ENCODE data around the gene LAMA3.

The LAMA3 gene, protein sequence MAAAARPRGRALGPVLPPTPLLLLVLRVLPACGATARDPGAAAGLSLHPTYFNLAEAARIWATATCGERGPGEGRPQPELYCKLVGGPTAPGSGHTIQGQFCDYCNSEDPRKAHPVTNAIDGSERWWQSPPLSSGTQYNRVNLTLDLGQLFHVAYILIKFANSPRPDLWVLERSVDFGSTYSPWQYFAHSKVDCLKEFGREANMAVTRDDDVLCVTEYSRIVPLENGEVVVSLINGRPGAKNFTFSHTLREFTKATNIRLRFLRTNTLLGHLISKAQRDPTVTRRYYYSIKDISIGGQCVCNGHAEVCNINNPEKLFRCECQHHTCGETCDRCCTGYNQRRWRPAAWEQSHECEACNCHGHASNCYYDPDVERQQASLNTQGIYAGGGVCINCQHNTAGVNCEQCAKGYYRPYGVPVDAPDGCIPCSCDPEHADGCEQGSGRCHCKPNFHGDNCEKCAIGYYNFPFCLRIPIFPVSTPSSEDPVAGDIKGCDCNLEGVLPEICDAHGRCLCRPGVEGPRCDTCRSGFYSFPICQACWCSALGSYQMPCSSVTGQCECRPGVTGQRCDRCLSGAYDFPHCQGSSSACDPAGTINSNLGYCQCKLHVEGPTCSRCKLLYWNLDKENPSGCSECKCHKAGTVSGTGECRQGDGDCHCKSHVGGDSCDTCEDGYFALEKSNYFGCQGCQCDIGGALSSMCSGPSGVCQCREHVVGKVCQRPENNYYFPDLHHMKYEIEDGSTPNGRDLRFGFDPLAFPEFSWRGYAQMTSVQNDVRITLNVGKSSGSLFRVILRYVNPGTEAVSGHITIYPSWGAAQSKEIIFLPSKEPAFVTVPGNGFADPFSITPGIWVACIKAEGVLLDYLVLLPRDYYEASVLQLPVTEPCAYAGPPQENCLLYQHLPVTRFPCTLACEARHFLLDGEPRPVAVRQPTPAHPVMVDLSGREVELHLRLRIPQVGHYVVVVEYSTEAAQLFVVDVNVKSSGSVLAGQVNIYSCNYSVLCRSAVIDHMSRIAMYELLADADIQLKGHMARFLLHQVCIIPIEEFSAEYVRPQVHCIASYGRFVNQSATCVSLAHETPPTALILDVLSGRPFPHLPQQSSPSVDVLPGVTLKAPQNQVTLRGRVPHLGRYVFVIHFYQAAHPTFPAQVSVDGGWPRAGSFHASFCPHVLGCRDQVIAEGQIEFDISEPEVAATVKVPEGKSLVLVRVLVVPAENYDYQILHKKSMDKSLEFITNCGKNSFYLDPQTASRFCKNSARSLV (N-terminal part only)

GRCh38 chr18:23689031-23689615 lies at the start of gene LAMA3:
Gene LAMA3 (plus strand): TSS chr18:23689453. CDS start chr18:23689684, 231 bp downstream.
- H3K4me3 ChIP-seq (ENCODE audit: low read depth, low read length): peak within 1 kb of the TSS; percentile 36
- in situ Hi-C loops (cut with HindIII; ENCODE audit: low sequenced_read_pairs): no loop called here
- TF ChIP-seq, protein P1, sequence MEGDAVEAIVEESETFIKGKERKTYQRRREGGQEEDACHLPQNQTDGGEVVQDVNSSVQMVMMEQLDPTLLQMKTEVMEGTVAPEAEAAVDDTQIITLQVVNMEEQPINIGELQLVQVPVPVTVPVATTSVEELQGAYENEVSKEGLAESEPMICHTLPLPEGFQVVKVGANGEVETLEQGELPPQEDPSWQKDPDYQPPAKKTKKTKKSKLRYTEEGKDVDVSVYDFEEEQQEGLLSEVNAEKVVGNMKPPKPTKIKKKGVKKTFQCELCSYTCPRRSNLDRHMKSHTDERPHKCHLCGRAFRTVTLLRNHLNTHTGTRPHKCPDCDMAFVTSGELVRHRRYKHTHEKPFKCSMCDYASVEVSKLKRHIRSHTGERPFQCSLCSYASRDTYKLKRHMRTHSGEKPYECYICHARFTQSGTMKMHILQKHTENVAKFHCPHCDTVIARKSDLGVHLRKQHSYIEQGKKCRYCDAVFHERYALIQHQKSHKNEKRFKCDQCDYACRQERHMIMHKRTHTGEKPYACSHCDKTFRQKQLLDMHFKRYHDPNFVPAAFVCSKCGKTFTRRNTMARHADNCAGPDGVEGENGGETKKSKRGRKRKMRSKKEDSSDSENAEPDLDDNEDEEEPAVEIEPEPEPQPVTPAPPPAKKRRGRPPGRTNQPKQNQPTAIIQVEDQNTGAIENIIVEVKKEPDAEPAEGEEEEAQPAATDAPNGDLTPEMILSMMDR (IDR thresholded peaks at IDR 0.05; ENCODE audit: low read depth, low read length, missing control alignments): peak; percentile 30
- no peak for DNase-seq (ENCODE audit: low read depth)

- in situ Hi-C loops (cut with HindIII; ENCODE audit: low sequenced_read_pairs): no loop called here
- no peak for DNase-seq (ENCODE audit: low read depth)
- TF ChIP-seq, protein P1 (IDR thresholded peaks at IDR 0.05; ENCODE audit: low read depth, low read length, missing control alignments): no peak
- H3K4me3 ChIP-seq (ENCODE audit: low read depth, low read length): no peak overlapping the region
Observed at GRCh38 chr18:23640052-23640451, 49.2 kb upstream of the LAMA3 start.

DNA sequence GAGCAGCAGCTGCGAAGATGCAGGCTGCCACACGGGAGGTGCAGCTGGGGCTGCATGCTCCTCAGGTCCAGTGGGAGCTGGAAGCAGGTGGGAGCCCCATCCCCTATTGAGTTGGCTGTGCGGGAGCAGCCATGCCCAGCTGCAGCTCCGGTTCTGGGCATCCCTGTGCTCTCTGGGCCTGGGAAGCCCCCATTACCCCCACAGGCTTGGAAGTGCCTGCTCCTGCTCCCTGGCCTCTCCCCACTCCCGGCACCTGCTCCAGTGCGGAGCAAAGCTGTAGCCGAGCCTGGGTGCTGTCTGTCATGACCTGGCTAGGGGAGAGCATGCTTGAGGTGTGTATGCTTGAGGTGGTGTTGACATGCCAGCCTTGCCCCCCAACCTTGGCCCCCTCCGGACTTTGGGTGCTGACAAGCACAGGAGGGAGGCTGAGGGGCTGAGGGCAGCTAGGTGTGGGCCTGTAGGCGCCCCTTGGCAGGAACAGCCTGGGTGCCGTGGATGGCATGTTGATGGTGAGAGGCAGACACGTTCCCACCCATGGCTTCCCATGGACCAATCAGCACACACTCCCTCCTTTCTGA lies 48.0 kb upstream of the LAMA3 start:
- DNase-seq (ENCODE audit: low read depth): no peak
- TF ChIP-seq, protein P1 (IDR thresholded peaks at IDR 0.05; ENCODE audit: low read depth, low read length, missing control alignments): no peak
- in situ Hi-C loops (cut with HindIII; ENCODE audit: low sequenced_read_pairs): no loop called here
- H3K4me3 ChIP-seq (ENCODE audit: low read depth, low read length): no peak overlapping the region

DNA sequence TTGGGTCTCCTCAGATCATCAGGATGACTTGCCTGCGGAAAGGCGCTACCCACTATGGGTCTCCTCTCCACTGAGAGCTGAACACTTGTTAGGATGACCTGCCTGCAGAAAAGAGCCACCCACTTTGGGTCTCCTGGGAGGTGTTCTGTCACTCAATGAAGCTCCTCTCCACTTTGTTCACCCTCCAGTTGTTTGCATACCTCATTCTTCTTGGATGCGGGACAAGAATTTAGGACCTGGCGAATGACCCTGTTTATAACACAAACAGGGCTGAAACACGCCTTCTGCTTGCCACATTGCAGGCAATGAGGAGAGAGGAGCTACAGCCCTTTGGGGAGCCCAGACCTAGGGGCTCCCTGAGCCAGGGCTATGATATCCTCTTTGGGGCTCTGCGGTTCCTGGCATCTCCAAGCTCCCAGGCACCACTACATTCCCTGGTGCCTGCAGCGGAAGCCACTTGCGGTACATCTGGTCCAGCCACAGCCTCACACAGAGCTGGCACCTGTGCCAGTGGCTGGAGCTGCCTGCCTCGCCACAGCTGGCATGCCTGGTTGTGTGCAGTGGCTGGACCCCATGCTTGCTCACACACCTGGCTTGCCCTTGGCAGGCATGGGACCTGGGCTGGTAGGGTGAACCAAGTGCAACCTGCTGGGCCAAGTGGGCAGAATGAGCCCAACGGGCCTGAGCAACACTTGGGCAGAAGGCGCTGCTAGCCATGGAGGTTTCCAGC lies 47.2 kb upstream of the LAMA3 start:
- TF ChIP-seq, protein P1 (IDR thresholded peaks at IDR 0.05; ENCODE audit: low read depth, low read length, missing control alignments): no peak
- in situ Hi-C loops (cut with HindIII; ENCODE audit: low sequenced_read_pairs): no loop called here
- DNase-seq (ENCODE audit: low read depth): no peak
- H3K4me3 ChIP-seq (ENCODE audit: low read depth, low read length): no peak overlapping the region

DNA sequence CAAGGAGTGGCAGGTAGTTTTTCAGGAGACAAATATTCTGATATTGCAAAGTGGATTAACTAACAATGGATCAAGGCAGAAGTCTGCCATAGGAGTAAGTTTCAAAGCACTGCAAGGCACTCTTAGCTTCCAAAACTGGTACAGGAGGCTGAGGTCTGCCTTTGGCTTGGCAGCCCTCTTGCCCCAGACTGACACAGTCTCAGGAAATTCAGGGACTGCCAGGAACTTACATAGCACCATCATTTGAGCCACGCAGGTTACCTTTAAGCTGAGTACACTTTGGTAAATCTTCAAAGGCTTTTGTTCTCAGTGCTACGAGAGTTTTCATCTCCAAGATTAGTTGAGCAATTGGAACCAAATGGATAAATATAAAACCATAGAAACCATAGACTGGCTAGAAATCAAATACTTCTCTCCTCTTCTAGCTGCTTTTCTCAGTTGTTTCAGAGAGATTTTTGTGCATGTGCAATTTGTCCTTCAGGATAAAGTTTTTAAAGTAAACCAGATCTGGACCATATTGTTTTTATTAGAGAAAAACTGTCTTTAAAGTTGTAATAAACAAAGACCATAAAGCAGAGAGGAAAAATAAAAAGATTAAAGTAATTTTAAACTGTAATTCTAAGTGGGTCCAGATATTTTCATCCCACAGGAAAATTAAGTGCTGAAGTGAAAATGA lies 45.3 kb upstream of the LAMA3 start:
- no peak overlapping the region for H3K4me3 ChIP-seq (ENCODE audit: low read depth, low read length)
- TF ChIP-seq, protein P1 (IDR thresholded peaks at IDR 0.05; ENCODE audit: low read depth, low read length, missing control alignments): no peak
- in situ Hi-C loops (cut with HindIII; ENCODE audit: low sequenced_read_pairs): no loop called here
- no peak for DNase-seq (ENCODE audit: low read depth)
